ENCODE measurements around the gene NUDT8.
"Not testable (repeated sequence)": the region's sequence is repeated elsewhere in the genome, so short reads cannot be mapped to it uniquely, and the experiment has no call there.

The NUDT8 gene

GRCh38 chr11:67664696-67665540 is 35.2 kb upstream of the NUDT8 start:
- H3K4me1 Mint-ChIP-seq (ENCODE audit: low read depth), result no peaks in the 10 kb centered on the region
- H3K27me3 Mint-ChIP-seq (ENCODE audit: low read depth), result peaks cover 4% of the 10 kb centered on the region
- H3K27ac Mint-ChIP-seq, result no peak overlapping the region
- H3K4me3 Mint-ChIP-seq, result no peak overlapping the region
- no peaks in the 10 kb centered on the region for H3K36me3 Mint-ChIP-seq (ENCODE audit: low read depth)
- no peaks in the 10 kb centered on the region for H3K9me3 Mint-ChIP-seq

DNA sequence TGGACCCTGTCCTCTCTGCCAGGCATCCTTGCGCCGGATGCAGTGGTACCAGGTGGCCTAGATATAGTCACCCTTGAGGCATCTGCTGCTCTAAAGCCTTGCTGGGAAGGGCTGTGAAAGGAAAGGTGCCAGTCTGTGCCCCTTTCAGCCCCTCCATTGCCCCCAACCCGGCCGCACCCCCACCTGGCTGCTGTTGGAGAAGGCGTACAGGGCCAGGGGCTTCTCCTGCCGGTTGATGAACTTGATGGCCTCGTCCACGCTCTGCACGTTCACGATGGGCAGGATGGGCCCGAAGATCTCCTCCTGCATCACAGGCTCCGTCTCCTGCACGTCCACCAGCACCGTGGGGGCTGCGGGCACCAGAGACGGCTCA is 34.5 kb upstream of the NUDT8 start:
- H3K36me3 Mint-ChIP-seq (ENCODE audit: low read depth), result no peaks in the 10 kb centered on the region
- H3K9me3 Mint-ChIP-seq, result no peaks in the 10 kb centered on the region
- no peak overlapping the region for H3K27ac Mint-ChIP-seq
- peaks cover 4% of the 10 kb centered on the region for H3K27me3 Mint-ChIP-seq (ENCODE audit: low read depth)
- H3K4me3 Mint-ChIP-seq, result no peak overlapping the region
- H3K4me1 Mint-ChIP-seq (ENCODE audit: low read depth), result no peaks in the 10 kb centered on the region

DNA sequence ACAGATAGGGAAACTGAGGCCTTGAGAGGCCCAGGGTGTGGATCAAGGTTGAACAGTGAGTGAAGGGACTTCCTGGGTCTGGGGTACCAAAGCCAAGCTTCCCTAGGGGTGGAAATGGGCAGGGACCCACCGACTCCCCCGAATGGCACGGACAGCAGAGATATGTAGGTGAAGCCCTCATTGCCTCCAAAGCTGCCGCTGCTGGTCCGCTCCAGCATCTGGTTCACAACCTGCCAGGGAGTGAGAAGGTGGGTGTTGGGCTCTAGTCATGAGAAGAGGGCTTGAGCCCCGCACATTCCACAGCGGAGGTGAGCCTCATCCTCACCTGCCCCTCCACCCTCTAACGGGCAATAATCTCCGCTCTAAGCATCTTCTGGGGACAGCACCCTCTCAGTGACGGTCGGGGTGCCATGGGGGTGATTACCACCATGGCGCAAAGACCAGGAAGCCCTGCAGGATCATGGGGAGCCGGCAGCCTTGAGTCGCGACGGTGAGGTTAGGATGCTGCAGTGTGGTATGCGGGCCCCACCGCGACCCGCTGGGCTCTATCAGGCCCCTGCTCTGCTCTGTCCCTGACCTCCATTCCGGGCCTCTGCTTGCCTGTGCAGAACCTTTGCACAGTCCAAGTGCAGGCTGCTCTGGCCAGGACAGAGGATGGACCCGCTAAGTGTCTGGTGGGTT is 33.9 kb upstream of the NUDT8 start:
- H3K4me3 Mint-ChIP-seq, result no peak overlapping the region
- H3K27me3 Mint-ChIP-seq (ENCODE audit: low read depth), result peaks cover 4% of the 10 kb centered on the region
- no peaks in the 10 kb centered on the region for H3K36me3 Mint-ChIP-seq (ENCODE audit: low read depth)
- no peak overlapping the region for H3K27ac Mint-ChIP-seq
- H3K9me3 Mint-ChIP-seq, result no peaks in the 10 kb centered on the region
- H3K4me1 Mint-ChIP-seq (ENCODE audit: low read depth), result peaks cover 3% of the 10 kb centered on the region

- Mint-ChIP-seq H3K4me3 (no peak overlapping the region), H3K4me1 (ENCODE audit: low read depth) (peaks cover 3% of the 10 kb centered on the region), H3K9me3 (no peaks in the 10 kb centered on the region), H3K36me3 (ENCODE audit: low read depth) (no peaks in the 10 kb centered on the region), H3K27ac (no peak overlapping the region), H3K27me3 (ENCODE audit: low read depth) (peaks cover 4% of the 10 kb centered on the region)
Observed at GRCh38 chr11:67662835-67663531, 33.2 kb upstream of the NUDT8 start.

- H3K4me1 Mint-ChIP-seq (ENCODE audit: low read depth), result peaks cover 3% of the 10 kb centered on the region
- no peaks in the 10 kb centered on the region for H3K9me3 Mint-ChIP-seq
- H3K36me3 Mint-ChIP-seq (ENCODE audit: low read depth), result no peaks in the 10 kb centered on the region
- H3K4me3 Mint-ChIP-seq, result no peak overlapping the region
- no peak overlapping the region for H3K27ac Mint-ChIP-seq
- H3K27me3 Mint-ChIP-seq (ENCODE audit: low read depth), result peaks cover 4% of the 10 kb centered on the region
Observed at GRCh38 chr11:67662142-67662834, 32.6 kb upstream of the NUDT8 start.

DNA sequence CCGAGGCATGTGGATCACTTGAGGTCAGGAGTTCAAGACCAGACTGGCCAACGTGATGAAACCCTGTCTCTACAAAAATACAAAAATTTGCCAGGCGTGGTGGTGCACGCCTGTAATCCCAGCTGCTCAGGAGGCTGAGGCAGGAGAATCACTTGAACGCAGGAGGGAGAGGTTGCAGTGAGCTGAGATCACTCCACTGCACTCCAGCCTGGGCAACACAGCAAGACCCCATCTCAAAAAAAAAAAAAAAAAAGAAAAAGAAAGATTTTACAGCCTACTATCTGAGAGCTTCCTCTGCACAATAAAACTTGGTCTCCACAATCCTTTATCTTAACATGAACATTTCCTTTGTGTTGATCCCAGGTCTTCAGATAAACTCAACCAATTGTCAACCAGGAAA is 31.0 kb upstream of the NUDT8 start:
- not testable (repeated sequence) for H3K27me3 Mint-ChIP-seq (ENCODE audit: low read depth); H3K9me3 Mint-ChIP-seq; H3K4me1 Mint-ChIP-seq (ENCODE audit: low read depth); H3K4me3 Mint-ChIP-seq; H3K27ac Mint-ChIP-seq; H3K36me3 Mint-ChIP-seq (ENCODE audit: low read depth)

DNA sequence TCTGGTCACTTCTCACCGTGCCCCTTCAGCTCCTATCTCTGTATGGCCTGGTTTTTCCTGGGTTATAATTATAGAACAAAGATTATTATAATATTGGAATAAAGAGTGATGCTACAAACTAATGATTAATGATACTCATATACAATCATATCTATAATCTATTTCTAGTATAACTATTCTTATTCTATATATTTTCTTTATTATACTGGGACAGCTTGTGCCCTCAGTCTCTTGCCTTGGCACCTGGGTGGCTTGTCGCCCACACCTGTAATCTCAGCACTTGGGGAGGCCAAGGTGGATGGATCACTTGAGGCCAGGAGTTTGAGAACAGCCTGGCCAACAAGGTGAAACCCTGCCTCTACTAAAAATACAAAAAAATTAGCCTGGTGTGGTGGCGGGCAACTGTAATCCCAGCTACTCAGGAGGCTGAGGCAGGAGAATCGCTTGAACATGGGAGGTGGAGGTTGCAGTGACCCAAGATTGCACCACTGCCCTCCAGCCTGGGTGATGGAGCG is 30.0 kb upstream of the NUDT8 start:
- not testable (repeated sequence) for H3K4me1 Mint-ChIP-seq (ENCODE audit: low read depth); H3K9me3 Mint-ChIP-seq; H3K36me3 Mint-ChIP-seq (ENCODE audit: low read depth); H3K27ac Mint-ChIP-seq; H3K27me3 Mint-ChIP-seq (ENCODE audit: low read depth); H3K4me3 Mint-ChIP-seq

GRCh38 chr11:67657300-67657699 is 27.6 kb upstream of the NUDT8 start:
- Mint-ChIP-seq H3K4me1 (ENCODE audit: low read depth) (peaks cover 3% of the 10 kb centered on the region), H3K27me3 (ENCODE audit: low read depth) (peaks cover 4% of the 10 kb centered on the region), H3K27ac (no peak overlapping the region), H3K4me3 (no peak overlapping the region), H3K9me3 (no peaks in the 10 kb centered on the region), H3K36me3 (ENCODE audit: low read depth) (no peaks in the 10 kb centered on the region)

DNA sequence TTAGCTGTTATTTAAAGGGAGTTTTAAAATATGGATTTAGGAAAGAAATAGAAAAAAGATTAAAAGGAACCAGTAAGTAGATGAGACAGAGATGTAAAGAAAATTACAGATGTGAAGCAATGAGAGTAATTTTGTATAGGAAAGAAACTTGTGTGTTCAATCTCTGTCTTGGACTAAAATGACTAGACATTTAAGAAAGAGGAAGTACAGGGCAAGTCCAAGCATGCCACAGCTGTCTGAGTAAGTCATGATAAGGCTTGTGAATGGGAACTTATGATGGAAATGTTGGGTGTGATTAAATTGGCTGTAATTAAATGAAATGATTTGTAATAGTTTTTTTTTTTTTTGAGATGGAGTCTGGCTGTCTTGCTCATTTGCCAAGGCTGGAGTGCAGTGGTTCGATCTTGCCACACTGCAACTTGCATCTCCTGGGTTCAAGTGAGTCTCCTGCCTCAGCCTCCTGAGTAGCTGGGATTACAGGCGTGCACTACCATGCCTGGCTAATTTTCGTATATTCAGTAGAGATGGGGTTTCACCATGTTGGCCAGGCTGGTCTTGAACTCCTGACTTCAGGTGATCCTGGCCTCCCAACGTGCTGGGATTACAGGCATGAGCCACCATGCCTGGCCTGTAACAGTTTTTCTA is 26.7 kb upstream of the NUDT8 start:
- Mint-ChIP-seq H3K27me3 (ENCODE audit: low read depth) (peaks cover 4% of the 10 kb centered on the region), H3K36me3 (ENCODE audit: low read depth) (no peaks in the 10 kb centered on the region), H3K27ac (no peak overlapping the region), H3K9me3 (no peaks in the 10 kb centered on the region), H3K4me3 (no peak overlapping the region), H3K4me1 (ENCODE audit: low read depth) (peaks cover 3% of the 10 kb centered on the region)

- H3K9me3 Mint-ChIP-seq, result no peaks in the 10 kb centered on the region
- no peaks in the 10 kb centered on the region for H3K36me3 Mint-ChIP-seq (ENCODE audit: low read depth)
- H3K27ac Mint-ChIP-seq, result no peak overlapping the region
- H3K27me3 Mint-ChIP-seq (ENCODE audit: low read depth), result no peaks in the 10 kb centered on the region
- peaks cover 11% of the 10 kb centered on the region for H3K4me1 Mint-ChIP-seq (ENCODE audit: low read depth)
- H3K4me3 Mint-ChIP-seq, result no peak overlapping the region
Observed at GRCh38 chr11:67654225-67654624, 24.5 kb upstream of the NUDT8 start.

DNA sequence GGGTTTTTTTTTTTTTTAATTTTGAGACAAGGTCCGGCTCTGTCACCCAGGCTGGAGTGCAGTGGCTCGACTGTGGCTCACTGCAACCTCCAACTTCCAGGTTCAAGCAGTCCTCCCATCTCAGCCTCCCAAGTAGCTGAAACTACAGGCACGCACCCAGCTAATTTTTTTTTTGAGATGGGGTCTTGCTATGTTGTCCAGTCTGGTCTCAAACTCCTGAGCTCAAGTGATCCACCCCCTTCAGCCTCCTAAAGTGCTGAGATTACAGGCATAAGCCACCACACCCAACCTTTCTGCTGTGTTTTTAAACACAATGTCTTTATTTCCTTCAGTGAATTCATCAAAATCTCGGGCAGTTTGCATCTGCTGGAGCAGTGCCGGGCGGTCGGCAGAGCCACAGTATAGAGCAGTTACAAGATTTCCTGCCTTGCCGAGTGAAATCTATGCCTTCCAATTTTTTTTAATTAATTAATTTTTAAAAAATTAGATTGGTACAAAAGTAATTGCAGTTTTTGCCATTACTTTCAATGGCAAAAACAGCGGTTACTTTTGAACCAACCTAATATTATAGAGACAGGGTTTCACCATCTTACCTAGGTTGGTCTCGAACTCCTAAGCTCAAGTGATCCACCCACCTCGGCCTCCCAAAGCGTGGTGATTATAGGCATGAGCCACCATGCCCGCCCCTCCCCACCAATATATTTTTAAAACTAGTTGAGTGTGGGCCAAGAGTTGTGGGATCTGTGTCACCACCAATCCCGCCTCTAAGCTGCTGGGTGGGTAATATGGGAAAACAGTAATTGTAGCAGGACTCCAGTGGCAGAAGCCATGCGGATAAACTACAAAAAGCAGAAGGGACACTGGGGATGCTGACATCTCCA is 23.5 kb upstream of the NUDT8 start:
- H3K36me3 Mint-ChIP-seq (ENCODE audit: low read depth), result no peaks in the 10 kb centered on the region
- peaks cover 9% of the 10 kb centered on the region for H3K4me1 Mint-ChIP-seq (ENCODE audit: low read depth)
- no peak overlapping the region for H3K27ac Mint-ChIP-seq
- no peaks in the 10 kb centered on the region for H3K9me3 Mint-ChIP-seq
- no peak overlapping the region for H3K4me3 Mint-ChIP-seq
- no peaks in the 10 kb centered on the region for H3K27me3 Mint-ChIP-seq (ENCODE audit: low read depth)

GRCh38 chr11:67651976-67652781 is 22.4 kb upstream of the NUDT8 start:
- peaks cover 9% of the 10 kb centered on the region for H3K4me1 Mint-ChIP-seq (ENCODE audit: low read depth)
- no peaks in the 10 kb centered on the region for H3K9me3 Mint-ChIP-seq
- no peak overlapping the region for H3K4me3 Mint-ChIP-seq
- H3K27ac Mint-ChIP-seq, result no peak overlapping the region
- H3K36me3 Mint-ChIP-seq (ENCODE audit: low read depth), result no peaks in the 10 kb centered on the region
- H3K27me3 Mint-ChIP-seq (ENCODE audit: low read depth), result peaks cover under 1% of the 10 kb centered on the region

Data from T-helper 1 cell treated with Interleukin-12 subunit alpha and Interleukin-12 subunit beta and Interleukin-4 antibody, amounts not matched to agents 30 μg/mL and 1 μg/mL, for 36 hours (primary cell).